ENCODE measurements around the gene SLC17A5. TPM values are rescaled to one million over a fixed set of nuclear protein-coding genes. Genes with fewer than 3 reads are reported as not detected.

The SLC17A5 gene
- total and polyA plus RNA-seq, 2 donors (not counting 3 experiments of a cell fraction or from before 2014, with no cell fraction given): 15.2 to 18.7 TPM

DNA sequence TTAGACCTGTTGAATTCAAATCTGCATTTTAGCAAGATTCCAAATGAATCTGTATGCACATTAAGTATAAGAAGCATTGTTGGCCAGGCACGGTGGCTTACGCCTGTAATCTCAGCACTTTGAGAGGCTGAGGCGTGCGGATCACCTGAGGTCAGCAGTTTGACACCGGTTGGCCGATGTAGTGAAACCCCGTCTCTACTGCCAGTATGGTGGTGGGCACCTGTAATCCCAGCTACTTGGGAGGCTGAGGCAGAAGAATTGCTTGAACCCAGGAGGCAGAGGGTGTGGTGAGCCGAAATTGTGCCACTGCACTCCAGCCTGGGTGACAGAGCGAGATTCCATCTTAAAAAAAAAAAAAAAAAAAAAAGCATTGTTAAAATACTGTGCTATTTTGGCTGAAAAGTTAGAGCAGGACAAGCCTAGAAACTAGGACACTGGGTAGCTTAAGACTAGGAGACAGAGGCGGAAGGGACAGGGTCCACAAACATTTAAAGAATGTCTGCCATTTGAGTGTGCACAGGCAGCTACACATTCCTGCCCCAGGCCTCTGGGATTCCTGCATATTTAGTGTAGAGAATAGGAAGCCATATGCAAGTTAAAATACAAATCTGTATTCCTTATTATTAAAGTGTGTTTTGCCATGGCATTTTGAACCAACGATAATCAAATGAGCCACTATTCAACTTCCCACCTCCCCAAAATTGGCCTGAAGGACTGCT lies 87.9 kb downstream of the SLC17A5 start:
- no TSS peak for BruUV-seq (replicated peaks)
- dilution Hi-C loops (cut with MboI; ENCODE audit: extremely low pct_ligation_motif_present, low sequenced_read_pairs) (no loop called here), intact Hi-C loops (cut with micrococcal nuclease) (no loop called here)
- TF ChIP-seq EZH2 (IDR thresholded peaks at IDR 0.05; ENCODE audit: borderline replicate concordance, low read depth, low read length, severe bottlenecking): no peak
- TF ChIP-seq JUN (IDR thresholded peaks at IDR 0.05; ENCODE audit: borderline replicate concordance, insufficient read depth, insufficient read length, low read depth): no peak
- no peak for TF ChIP-seq GATA2 (IDR thresholded peaks at IDR 0.05; ENCODE audit: insufficient read depth, insufficient read length, low read depth, low read length)
- TF ChIP-seq, protein P1, sequence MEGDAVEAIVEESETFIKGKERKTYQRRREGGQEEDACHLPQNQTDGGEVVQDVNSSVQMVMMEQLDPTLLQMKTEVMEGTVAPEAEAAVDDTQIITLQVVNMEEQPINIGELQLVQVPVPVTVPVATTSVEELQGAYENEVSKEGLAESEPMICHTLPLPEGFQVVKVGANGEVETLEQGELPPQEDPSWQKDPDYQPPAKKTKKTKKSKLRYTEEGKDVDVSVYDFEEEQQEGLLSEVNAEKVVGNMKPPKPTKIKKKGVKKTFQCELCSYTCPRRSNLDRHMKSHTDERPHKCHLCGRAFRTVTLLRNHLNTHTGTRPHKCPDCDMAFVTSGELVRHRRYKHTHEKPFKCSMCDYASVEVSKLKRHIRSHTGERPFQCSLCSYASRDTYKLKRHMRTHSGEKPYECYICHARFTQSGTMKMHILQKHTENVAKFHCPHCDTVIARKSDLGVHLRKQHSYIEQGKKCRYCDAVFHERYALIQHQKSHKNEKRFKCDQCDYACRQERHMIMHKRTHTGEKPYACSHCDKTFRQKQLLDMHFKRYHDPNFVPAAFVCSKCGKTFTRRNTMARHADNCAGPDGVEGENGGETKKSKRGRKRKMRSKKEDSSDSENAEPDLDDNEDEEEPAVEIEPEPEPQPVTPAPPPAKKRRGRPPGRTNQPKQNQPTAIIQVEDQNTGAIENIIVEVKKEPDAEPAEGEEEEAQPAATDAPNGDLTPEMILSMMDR (IDR thresholded peaks at IDR 0.05; ENCODE audit: extremely low read depth in 1 of 2, insufficient read depth in 1 of 2, low read depth in 1 of 2, low read length in 2 of 2): no peak
- TF ChIP-seq POLR2AphosphoS5 (IDR thresholded peaks at IDR 0.05; ENCODE audit: insufficient read depth, low read depth, low read length): no peak
- TF ChIP-seq, protein P2, sequence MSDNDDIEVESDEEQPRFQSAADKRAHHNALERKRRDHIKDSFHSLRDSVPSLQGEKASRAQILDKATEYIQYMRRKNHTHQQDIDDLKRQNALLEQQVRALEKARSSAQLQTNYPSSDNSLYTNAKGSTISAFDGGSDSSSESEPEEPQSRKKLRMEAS (IDR thresholded peaks at IDR 0.05; ENCODE audit: insufficient read depth, insufficient read length): no peak
- no peak for TF ChIP-seq POLR2A (IDR thresholded peaks at IDR 0.05; ENCODE audit: low read depth, low read length)
- no peak for TF ChIP-seq MYC (IDR thresholded peaks at IDR 0.05; ENCODE audit: low read depth, low read length)
- FAIRE-seq (no peak), DNase-seq (ENCODE audit: low read depth, low spot score) (no peak)
- POLR2A ChIA-PET: interaction anchor here (0.5 to 1.7 kb wide), 2 partner anchors 15 to 43 kb away, joined by 4 to 5 read pairs; no protein-coding TSS in a partner anchor
- Histone ChIP-seq H3K9me1 (replicated peaks; ENCODE audit: control insufficient read depth, extremely low read depth, insufficient read depth, low read length) (no peaks in the 10 kb centered on the region), H3K4me2 (ENCODE audit: insufficient read depth, low read length) (no peak overlapping the region), H3K27ac (ENCODE audit: insufficient read depth, low read depth, low read length) (no peak overlapping the region), H3K27me3 (ENCODE audit: control insufficient read depth in 2 of 2, insufficient read depth in 2 of 2, low read length in 2 of 2) (no peaks in the 10 kb centered on the region), H3K9ac (replicated peaks; ENCODE audit: extremely low read depth, insufficient read depth, low read length) (no peak overlapping the region), H4K20me1 (replicated peaks; ENCODE audit: control insufficient read depth, extremely low read depth, insufficient read depth, low read length) (no peaks in the 10 kb centered on the region), H3K4me3 (replicated peaks in 1 of 3; ENCODE audit: insufficient read depth in 1 of 3, low read depth in 1 of 3, low read length in 3 of 3) (no peak overlapping the region), H2AFZ (ENCODE audit: low read depth, low read length) (no peak overlapping the region), H3K4me1 (ENCODE audit: control insufficient read depth, extremely low read depth, insufficient read depth, low read length) (no peaks in the 10 kb centered on the region), H3K79me2 (ENCODE audit: control insufficient read depth, insufficient read depth, low read length) (no peaks in the 10 kb centered on the region), H3K36me3 (ENCODE audit: control insufficient read depth in 2 of 2, extremely low read depth in 1 of 2, insufficient read depth in 2 of 2, low read length in 2 of 2) (no peaks in the 10 kb centered on the region), H3K9me3 (replicated peaks; ENCODE audit: control insufficient read depth, insufficient read depth, low read length) (no peaks in the 10 kb centered on the region)
- CTCF ChIA-PET: interaction anchor here (1.0 to 2.6 kb wide), 7 partner anchors 9 to 44 kb away, joined by 3 to 12 read pairs (median 4); no protein-coding TSS in a partner anchor
